ENCODE results near the gene RIMS3.

GRCh38 chr1:40646315-40646714 is 19.2 kb downstream of the RIMS3 start:
- TF ChIP-seq, protein P1, sequence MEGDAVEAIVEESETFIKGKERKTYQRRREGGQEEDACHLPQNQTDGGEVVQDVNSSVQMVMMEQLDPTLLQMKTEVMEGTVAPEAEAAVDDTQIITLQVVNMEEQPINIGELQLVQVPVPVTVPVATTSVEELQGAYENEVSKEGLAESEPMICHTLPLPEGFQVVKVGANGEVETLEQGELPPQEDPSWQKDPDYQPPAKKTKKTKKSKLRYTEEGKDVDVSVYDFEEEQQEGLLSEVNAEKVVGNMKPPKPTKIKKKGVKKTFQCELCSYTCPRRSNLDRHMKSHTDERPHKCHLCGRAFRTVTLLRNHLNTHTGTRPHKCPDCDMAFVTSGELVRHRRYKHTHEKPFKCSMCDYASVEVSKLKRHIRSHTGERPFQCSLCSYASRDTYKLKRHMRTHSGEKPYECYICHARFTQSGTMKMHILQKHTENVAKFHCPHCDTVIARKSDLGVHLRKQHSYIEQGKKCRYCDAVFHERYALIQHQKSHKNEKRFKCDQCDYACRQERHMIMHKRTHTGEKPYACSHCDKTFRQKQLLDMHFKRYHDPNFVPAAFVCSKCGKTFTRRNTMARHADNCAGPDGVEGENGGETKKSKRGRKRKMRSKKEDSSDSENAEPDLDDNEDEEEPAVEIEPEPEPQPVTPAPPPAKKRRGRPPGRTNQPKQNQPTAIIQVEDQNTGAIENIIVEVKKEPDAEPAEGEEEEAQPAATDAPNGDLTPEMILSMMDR (IDR thresholded peaks at IDR 0.05): no peak
- no peak for TF ChIP-seq REST (IDR thresholded peaks at IDR 0.05; ENCODE audit: insufficient read depth in 1 of 2, low read depth in 2 of 2, low read length in 1 of 2)
- TF ChIP-seq SIN3A (IDR thresholded peaks at IDR 0.05; ENCODE audit: borderline replicate concordance, insufficient read depth, low read depth, low read length): no peak
- no peak for TF ChIP-seq POLR2AphosphoS5 (IDR thresholded peaks at IDR 0.05; ENCODE audit: low read depth, low read length)
